Measurements from ENCODE around the gene CACNA1G. TPM values are rescaled to one million over a fixed set of nuclear protein-coding genes. Genes with fewer than 3 reads are reported as not detected.

Gene CACNA1G
- total RNA-seq, 1 experiment from 2014 or later: not detected

GRCh38 chr17:50603340-50603739 is 42.8 kb downstream of the CACNA1G start:
- no peak for TF ChIP-seq CTCF (IDR thresholded peaks at IDR 0.05; ENCODE audit: unreplicated experiment)
- ChIA-PET POLR2A (interaction anchor here (0.7 kb wide), 1 partner anchor 17 kb away, joined by 3 read pairs; no protein-coding TSS in a partner anchor), CTCF (no interaction called here)
- Mint-ChIP-seq H3K27me3 (ENCODE audit: insufficient read depth, unreplicated experiment) (peaks cover 37% of the 10 kb centered on the region), H3K36me3 (ENCODE audit: insufficient read depth, unreplicated experiment) (no peaks in the 10 kb centered on the region), H3K4me1 (ENCODE audit: insufficient read depth, unreplicated experiment) (no peaks in the 10 kb centered on the region), H3K4me3 (ENCODE audit: unreplicated experiment) (no peak overlapping the region), H3K27ac (ENCODE audit: low read depth, unreplicated experiment) (no peak overlapping the region), H3K9me3 (ENCODE audit: unreplicated experiment) (no peaks in the 10 kb centered on the region)
- no TSS peak for BruUV-seq (replicated peaks)
- intact Hi-C loops (cut with micrococcal nuclease): no loop called here
- no peak for DNase-seq (ENCODE audit: unreplicated experiment)

GRCh38 chr17:50604513-50604912 is 44.0 kb downstream of the CACNA1G start:
- POLR2A ChIA-PET: no interaction called here
- Mint-ChIP-seq H3K27ac (ENCODE audit: low read depth, unreplicated experiment) (no peak overlapping the region), H3K9me3 (ENCODE audit: unreplicated experiment) (no peaks in the 10 kb centered on the region), H3K27me3 (ENCODE audit: insufficient read depth, unreplicated experiment) (peaks cover 37% of the 10 kb centered on the region), H3K4me1 (ENCODE audit: insufficient read depth, unreplicated experiment) (no peaks in the 10 kb centered on the region), H3K4me3 (ENCODE audit: unreplicated experiment) (no peak overlapping the region), H3K36me3 (ENCODE audit: insufficient read depth, unreplicated experiment) (no peaks in the 10 kb centered on the region)
- intact Hi-C loops (cut with micrococcal nuclease): no loop called here
- no TSS peak for BruUV-seq (replicated peaks)
- no peak for DNase-seq (ENCODE audit: unreplicated experiment)
- CTCF ChIA-PET: interaction anchor here (1.5 kb wide), 1 partner anchor 54 kb away, joined by 6 read pairs; no protein-coding TSS in a partner anchor
- TF ChIP-seq CTCF (IDR thresholded peaks at IDR 0.05; ENCODE audit: unreplicated experiment): no peak

GRCh38 chr17:50605429-50605828 is 44.9 kb downstream of the CACNA1G start:
- DNase-seq (ENCODE audit: unreplicated experiment): no peak
- CTCF ChIA-PET: interaction anchor here (1.5 kb wide), 1 partner anchor 55 kb away, joined by 6 read pairs; no protein-coding TSS in a partner anchor
- no TSS peak for BruUV-seq (replicated peaks)
- H3K36me3 Mint-ChIP-seq (ENCODE audit: insufficient read depth, unreplicated experiment): no peaks in the 10 kb centered on the region
- TF ChIP-seq CTCF (IDR thresholded peaks at IDR 0.05; ENCODE audit: unreplicated experiment): no peak
- H3K4me1 Mint-ChIP-seq (ENCODE audit: insufficient read depth, unreplicated experiment): no peaks in the 10 kb centered on the region
- peaks cover 35% of the 10 kb centered on the region for H3K27me3 Mint-ChIP-seq (ENCODE audit: insufficient read depth, unreplicated experiment)
- H3K27ac Mint-ChIP-seq (ENCODE audit: low read depth, unreplicated experiment): no peak overlapping the region
- intact Hi-C loops (cut with micrococcal nuclease): no loop called here
- H3K4me3 Mint-ChIP-seq (ENCODE audit: unreplicated experiment): no peak overlapping the region
- no peaks in the 10 kb centered on the region for H3K9me3 Mint-ChIP-seq (ENCODE audit: unreplicated experiment)
- POLR2A ChIA-PET: interaction anchor here (0.7 kb wide), 1 partner anchor 16 kb away, joined by 4 read pairs; no protein-coding TSS in a partner anchor

GRCh38 chr17:50607522-50608175 is 47.1 kb downstream of the CACNA1G start:
- no peaks in the 10 kb centered on the region for H3K9me3 Mint-ChIP-seq (ENCODE audit: unreplicated experiment)
- ChIA-PET POLR2A (interaction anchor here (0.5 kb wide), 1 partner anchor 7 kb away, joined by 3 read pairs; no protein-coding TSS in a partner anchor), CTCF (interaction anchor here (0.5 to 0.7 kb wide), 3 partner anchors 15 to 83 kb away, joined by 3 read pairs; no protein-coding TSS in a partner anchor)
- peaks cover 13% of the 10 kb centered on the region for H3K27me3 Mint-ChIP-seq (ENCODE audit: insufficient read depth, unreplicated experiment)
- H3K36me3 Mint-ChIP-seq (ENCODE audit: insufficient read depth, unreplicated experiment): no peaks in the 10 kb centered on the region
- no peak for DNase-seq (ENCODE audit: unreplicated experiment)
- no peak overlapping the region for H3K4me3 Mint-ChIP-seq (ENCODE audit: unreplicated experiment)
- no peaks in the 10 kb centered on the region for H3K4me1 Mint-ChIP-seq (ENCODE audit: insufficient read depth, unreplicated experiment)
- no peak overlapping the region for H3K27ac Mint-ChIP-seq (ENCODE audit: low read depth, unreplicated experiment)
- BruUV-seq (replicated peaks): no TSS peak
- no peak for TF ChIP-seq CTCF (IDR thresholded peaks at IDR 0.05; ENCODE audit: unreplicated experiment)
- intact Hi-C loops (cut with micrococcal nuclease): no loop called here

Measured in MCF 10A (cell line).